Fibroblast of lung (primary cell): ENCODE measurements around the gene MT1A. TPM values are rescaled to one million over a fixed set of nuclear protein-coding genes. Genes with fewer than 3 reads are reported as not detected.

Experiments
- DNase-seq, 2 donors: peaks; one replicate each; pipeline versions ENCODE4 v3.0.0 to v3.0.0-alpha.2; 2010; ENCODE audit warnings: low read depth in 2 of 2
- H2AFZ ChIP-seq: 2 replicates; pipeline ENCODE4 v1.5.1; 2012; ENCODE audit warnings: low read length, control low read depth, inconsistent platforms
- H3K27ac ChIP-seq: 2 replicates; pipeline ENCODE4 v1.5.1; 2011; ENCODE audit warnings: low read length, control low read depth; ENCODE audit not compliant: insufficient read depth
- H3K27me3 ChIP-seq: 2 replicates; pipeline ENCODE4 v1.5.1; 2011; ENCODE audit warnings: mild to moderate bottlenecking, low read length; ENCODE audit not compliant: control insufficient read depth, insufficient read depth
- H3K36me3 ChIP-seq: 2 replicates; pipeline ENCODE4 v1.5.1; 2011; ENCODE audit warnings: low read length; ENCODE audit not compliant: control insufficient read depth, insufficient read depth
- H3K4me1 ChIP-seq: 2 replicates; pipeline ENCODE4 v1.5.1; 2011; ENCODE audit warnings: low read length; ENCODE audit not compliant: control insufficient read depth, insufficient read depth; ENCODE audit errors: extremely low read depth
- H3K4me2 ChIP-seq: 2 replicates; pipeline ENCODE4 v1.5.1; 2011; ENCODE audit warnings: low read length, control low read depth; ENCODE audit not compliant: insufficient read depth; ENCODE audit errors: extremely low read depth
- H3K4me3 ChIP-seq, 4 experiments: fragments of 200-600 bp in 1 of 4; sonication (generic) in 1 of 4; replicated peaks in 1 of 4; 2 replicates each; pipeline ENCODE4 v1.5.1; 2011 to 2016; ENCODE audit warnings: low read length in 4 of 4, low read depth in 3 of 4, mild to moderate bottlenecking in 3 of 4, control low read depth in 2 of 4, inconsistent platforms in 1 of 4, mixed read lengths in 1 of 4; ENCODE audit not compliant: insufficient read depth in 1 of 4; ENCODE audit errors: control extremely low read depth in 1 of 4
- H3K79me2 ChIP-seq: 2 replicates; pipeline ENCODE4 v1.5.1; 2012; ENCODE audit warnings: mild to moderate bottlenecking, low read length, inconsistent platforms; ENCODE audit not compliant: control insufficient read depth, insufficient read depth
- H3K9ac ChIP-seq: 2 replicates; pipeline ENCODE4 v1.5.1; 2011; ENCODE audit warnings: mild to moderate bottlenecking, low read length, control low read depth; ENCODE audit not compliant: insufficient read depth
- H3K9me3 ChIP-seq: 2 replicates; pipeline ENCODE4 v1.5.1; 2012; ENCODE audit warnings: low read depth, low read length; ENCODE audit not compliant: control insufficient read depth, insufficient read depth
- H4K20me1 ChIP-seq: 2 replicates; pipeline ENCODE4 v1.5.1; 2011; ENCODE audit warnings: low read length; ENCODE audit not compliant: control insufficient read depth, insufficient read depth; ENCODE audit errors: extremely low read depth
- CTCF ChIP-seq, 2 donors: IDR thresholded peaks in 1 of 2; conservative IDR thresholded peaks in 1 of 2; 1 replicate in 1 of 2; 2 replicates in 1 of 2; pipeline ENCODE4 v1.5.1; 2011 to 2012; ENCODE audit warnings: low read length in 2 of 2, control low read depth in 1 of 2, inconsistent platforms in 1 of 2, low read depth in 1 of 2, mild to moderate bottlenecking in 1 of 2
- EZH2 ChIP-seq: IDR thresholded peaks from 2 replicates; pipeline ENCODE4 v1.5.1; 2012; ENCODE audit warnings: low read length, control low read depth, mild to moderate bottlenecking; ENCODE audit errors: missing control alignments
- polyA plus RNA-seq, 2 donors: library from polyadenylated mRNA; depleted of rRNA in 1 of 2; stranded (reverse) in 1 of 2; unstranded in 1 of 2; fragments of >200 nt; gene quantifications; 2 replicates each; pipeline ENCODE4 v1.2.1, GENCODE V29; 2011 to 2012; ENCODE audit warnings: missing spikeins in 1 of 2
- total RNA-seq: library from RNA; depleted of rRNA; stranded (reverse); fragments of >200 nt; gene quantifications from 2 replicates; pipeline ENCODE4 v1.2.1, GENCODE V29; 2014

The MT1A gene
- total and polyA plus RNA-seq, 2 donors (not counting 1 experiment from before 2014, with no cell fraction given) = 2.9 to 5.3 TPM

GRCh38 chr16:56679818-56680217, 41.4 kb downstream of the MT1A start:
- H3K36me3 ChIP-seq = no peaks in the 10 kb centered on the region
- H3K9ac ChIP-seq = no peak overlapping the region
- no peak overlapping the region for H3K4me3 ChIP-seq
- no peak for DNase-seq
- no peaks in the 10 kb centered on the region for H3K79me2 ChIP-seq
- no peaks in the 10 kb centered on the region for H4K20me1 ChIP-seq
- TF ChIP-seq EZH2 (no peak), CTCF (conservative IDR thresholded peaks at IDR 0.05 in 1 of 2, IDR thresholded peaks at IDR 0.05 in 1 of 2; ENCODE audit: low read depth in 1 of 2, low read length in 2 of 2) (no peak)
- H3K27ac ChIP-seq = no peak overlapping the region
- H2AFZ ChIP-seq = no peak overlapping the region
- no peak overlapping the region for H3K4me2 ChIP-seq
- no peaks in the 10 kb centered on the region for H3K27me3 ChIP-seq
- H3K4me1 ChIP-seq = peaks cover 4% of the 10 kb centered on the region
- no peaks in the 10 kb centered on the region for H3K9me3 ChIP-seq

GRCh38 chr16:56681939-56682702, 43.7 kb downstream of the MT1A start, which contains the start of gene MT1X:
Gene MT1X (plus strand): TSS chr16:56682470. CDS start chr16:56682541, 71 bp downstream.
- H4K20me1 ChIP-seq = no peaks in the 10 kb centered on the region
- H3K27ac ChIP-seq = peak within 1 kb of the TSS; percentile 54
- peak within 1 kb of the TSS; percentile 95 for H3K4me2 ChIP-seq
- H2AFZ ChIP-seq = peak within 1 kb of the TSS; percentile 88
- no peaks in the 10 kb centered on the region for H3K9me3 ChIP-seq
- peak; percentile 84 to 87 for DNase-seq
- TF ChIP-seq EZH2 (no peak), CTCF (conservative IDR thresholded peaks at IDR 0.05 in 1 of 2, IDR thresholded peaks at IDR 0.05 in 1 of 2; ENCODE audit: low read depth in 1 of 2, low read length in 2 of 2) (no peak)
- no peaks in the 10 kb centered on the region for H3K79me2 ChIP-seq
- no peaks in the 10 kb centered on the region for H3K27me3 ChIP-seq
- H3K9ac ChIP-seq = peak within 1 kb of the TSS; percentile 35
- H3K4me1 ChIP-seq = peaks cover 4% of the 10 kb centered on the region
- no peaks in the 10 kb centered on the region for H3K36me3 ChIP-seq
- peak within 1 kb of the TSS; percentile 70 to 87 (median 72) for H3K4me3 ChIP-seq

- peak overlapping the region; percentile 70 to 87 (median 72) for H3K4me3 ChIP-seq
- H3K9ac ChIP-seq = peak overlapping the region; percentile 35
- peak overlapping the region; percentile 82 for H2AFZ ChIP-seq
- DNase-seq = no peak
- peak overlapping the region; percentile 95 for H3K4me2 ChIP-seq
- H3K4me1 ChIP-seq = peaks cover 4% of the 10 kb centered on the region
- no peaks in the 10 kb centered on the region for H4K20me1 ChIP-seq
- H3K9me3 ChIP-seq = no peaks in the 10 kb centered on the region
- TF ChIP-seq EZH2 (no peak), CTCF (conservative IDR thresholded peaks at IDR 0.05 in 1 of 2, IDR thresholded peaks at IDR 0.05 in 1 of 2; ENCODE audit: low read depth in 1 of 2, low read length in 2 of 2) (no peak)
- H3K27me3 ChIP-seq = no peaks in the 10 kb centered on the region
- H3K27ac ChIP-seq = peak overlapping the region; percentile 54
- H3K36me3 ChIP-seq = no peaks in the 10 kb centered on the region
- H3K79me2 ChIP-seq = no peaks in the 10 kb centered on the region
Observed at GRCh38 chr16:56682703-56683397, 44.4 kb downstream of the MT1A start.
